Activated CD4-positive, alpha-beta T cell treated with anti-CD3 and anti-CD28 coated beads for 1 hour (primary cell): ENCODE results near the gene MPRIP.
A peak's percentile ranks its signal among the peaks of the same experiment; 100 is the strongest.

ENCODE experiments used
- DNase-seq: peaks from one replicate; pipeline ENCODE4 v3.0.0-alpha.2; 2020

MPRIP gene

DNA sequence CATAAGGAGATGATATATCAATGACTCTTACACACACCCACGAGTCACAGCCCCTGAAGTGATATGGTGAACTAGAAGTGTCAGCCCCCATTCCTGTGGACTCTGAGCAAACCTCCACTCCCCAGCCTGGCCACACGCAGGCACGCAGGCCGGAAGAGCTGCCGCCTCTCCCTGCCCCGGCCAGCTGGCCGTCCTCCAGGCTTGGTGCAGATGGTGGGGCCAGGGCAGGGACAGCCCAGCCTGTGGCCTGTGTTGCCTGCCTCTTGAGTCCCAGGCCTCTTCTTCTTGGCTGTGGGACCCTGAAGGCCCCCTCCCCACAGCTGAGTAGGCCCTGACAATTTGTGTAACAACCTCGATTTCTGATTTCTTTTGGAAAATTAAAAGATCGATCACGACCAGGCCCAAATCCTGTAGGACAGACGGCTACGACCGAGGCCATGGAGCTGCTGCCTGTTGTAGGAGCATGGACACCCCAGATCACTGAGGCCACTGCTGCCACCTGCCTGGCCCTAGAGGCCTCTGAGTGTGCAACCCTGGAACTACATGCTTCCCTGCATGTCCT is 10.0 kb upstream of the MPRIP start:
- DNase-seq, result no peak

DNA sequence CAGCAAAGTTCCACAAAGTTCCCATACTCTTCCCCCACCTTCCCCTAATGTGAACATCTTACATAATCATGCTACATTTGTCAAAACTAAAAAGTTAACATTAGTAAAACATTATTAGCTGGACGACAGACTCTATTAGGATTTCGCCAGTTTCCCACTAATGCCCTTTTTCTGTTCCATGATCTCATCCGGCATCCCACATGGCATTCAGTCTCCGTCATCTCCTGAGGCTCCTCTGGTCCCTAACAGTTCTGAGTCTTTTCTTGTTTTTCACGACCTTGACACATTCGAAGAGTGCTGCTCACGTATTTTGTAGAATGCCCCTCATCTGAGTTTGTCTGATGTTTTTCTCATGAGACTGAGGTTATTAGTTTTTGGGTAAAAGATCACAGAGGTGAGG is 8.8 kb upstream of the MPRIP start:
- no peak for DNase-seq

DNA sequence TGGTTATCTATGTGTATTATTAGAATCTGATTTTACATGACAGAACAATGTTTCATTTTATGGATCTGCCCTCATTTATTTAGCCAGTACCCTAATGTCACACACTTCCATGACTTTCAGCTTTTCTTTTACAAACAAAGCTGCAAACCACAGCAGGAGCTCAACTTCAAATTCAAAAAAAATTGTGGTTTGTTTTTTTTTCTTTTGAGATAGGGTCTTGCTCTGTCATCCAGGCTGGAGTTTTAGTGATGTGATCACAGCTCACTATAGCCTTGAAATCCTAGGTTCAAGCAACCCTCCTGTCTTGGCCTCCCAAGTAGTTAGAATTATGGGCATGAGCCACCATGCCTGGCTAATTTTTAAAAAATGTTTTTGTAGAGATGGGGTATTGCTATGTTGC is 8.2 kb upstream of the MPRIP start:
- DNase-seq, result no peak

DNA sequence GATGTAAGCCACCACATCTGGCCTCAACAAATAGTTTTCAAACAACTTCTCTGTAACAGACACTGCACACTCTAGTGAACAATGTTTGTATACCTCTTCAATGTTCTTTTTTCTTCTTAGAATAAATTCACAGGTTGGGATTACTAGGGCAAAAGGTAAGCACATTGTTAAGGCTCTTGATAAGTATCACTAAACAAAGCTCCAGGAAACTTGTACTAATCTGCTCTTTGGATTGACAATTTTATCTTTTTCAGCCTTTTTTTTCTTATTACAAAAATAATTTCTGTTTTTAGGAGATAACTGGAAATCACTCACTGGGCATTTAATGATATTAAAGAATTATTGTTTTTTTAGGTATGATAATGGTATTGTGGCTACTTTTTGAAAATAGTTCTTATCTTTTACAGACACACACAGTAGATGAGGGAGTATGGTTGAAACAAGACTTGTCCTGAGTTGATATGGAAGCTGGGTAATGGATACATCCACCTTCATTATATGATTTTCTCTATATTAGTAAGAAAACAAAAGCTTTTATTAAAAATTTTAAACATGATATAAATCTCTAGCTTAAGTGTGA is 7.7 kb upstream of the MPRIP start:
- no peak for DNase-seq

DNA sequence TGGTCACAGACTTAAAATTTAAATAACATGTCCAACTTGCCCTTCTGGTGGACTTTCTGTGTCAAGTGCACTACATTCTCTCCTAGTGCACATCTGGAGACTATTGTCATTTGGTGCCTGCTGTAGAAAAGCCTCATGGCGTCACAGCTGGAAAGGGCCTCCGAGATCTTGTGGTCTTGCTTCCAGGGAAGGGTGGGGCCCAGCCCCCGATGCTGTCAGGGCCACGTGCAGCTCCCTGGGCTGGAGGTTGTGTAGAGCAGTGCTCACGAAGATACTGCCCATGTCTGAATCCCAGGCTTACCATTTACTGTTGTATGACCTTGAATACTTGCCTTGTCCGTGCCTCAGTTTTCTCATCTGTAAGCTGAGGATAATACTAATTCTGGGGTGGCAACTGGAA is 6.8 kb upstream of the MPRIP start:
- no peak for DNase-seq

DNA sequence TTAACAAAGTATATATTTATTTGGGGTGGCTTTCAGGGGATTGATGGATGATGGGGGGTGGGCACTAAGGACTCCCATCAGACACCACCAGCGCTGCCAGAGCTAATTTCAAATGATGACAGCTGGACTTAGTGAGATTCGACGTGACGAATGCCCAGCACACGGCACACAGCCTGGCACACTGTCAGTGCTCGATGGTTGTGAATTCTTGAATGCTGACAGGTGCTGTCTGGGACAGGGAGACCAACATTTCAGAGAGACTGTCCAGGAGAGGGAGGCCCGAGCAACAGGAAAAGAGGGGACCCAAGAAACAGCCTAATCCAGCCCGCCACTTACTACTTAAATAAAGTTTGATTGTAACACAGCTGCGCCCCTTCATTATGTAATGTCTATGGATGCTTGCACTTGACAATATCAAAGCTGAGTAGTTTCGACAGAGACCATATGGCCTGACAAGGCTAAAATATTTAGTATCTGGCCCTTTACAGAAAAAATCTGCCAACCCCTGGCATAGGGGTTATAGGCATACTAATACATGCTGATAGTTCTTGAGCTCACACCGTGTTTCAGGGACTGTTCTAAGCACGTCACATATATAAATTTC is 6.2 kb upstream of the MPRIP start:
- no peak for DNase-seq

DNA sequence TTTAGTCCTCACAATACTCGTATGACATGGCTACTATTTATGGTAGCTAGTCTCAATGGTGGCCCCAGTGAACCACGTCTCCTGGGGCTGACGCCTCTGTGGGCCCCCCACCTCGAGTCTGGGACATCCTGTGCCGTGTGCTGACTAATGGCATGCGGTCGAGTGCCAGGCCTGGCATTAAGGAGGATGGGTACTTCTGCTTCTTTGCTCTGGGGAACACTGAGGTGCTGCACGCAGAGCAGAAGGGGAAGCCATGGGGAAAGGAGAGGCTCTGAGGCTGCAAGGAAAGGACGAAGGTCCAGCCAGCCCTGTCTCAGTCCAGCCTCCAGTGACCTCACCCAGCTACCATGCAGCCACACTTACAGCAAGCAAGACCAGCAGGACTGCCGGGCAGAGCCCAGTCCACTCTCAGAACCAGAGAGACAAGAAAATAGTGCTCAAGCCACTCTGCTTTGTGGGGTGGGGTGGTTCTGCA is 5.7 kb upstream of the MPRIP start:
- DNase-seq, result no peak

DNA sequence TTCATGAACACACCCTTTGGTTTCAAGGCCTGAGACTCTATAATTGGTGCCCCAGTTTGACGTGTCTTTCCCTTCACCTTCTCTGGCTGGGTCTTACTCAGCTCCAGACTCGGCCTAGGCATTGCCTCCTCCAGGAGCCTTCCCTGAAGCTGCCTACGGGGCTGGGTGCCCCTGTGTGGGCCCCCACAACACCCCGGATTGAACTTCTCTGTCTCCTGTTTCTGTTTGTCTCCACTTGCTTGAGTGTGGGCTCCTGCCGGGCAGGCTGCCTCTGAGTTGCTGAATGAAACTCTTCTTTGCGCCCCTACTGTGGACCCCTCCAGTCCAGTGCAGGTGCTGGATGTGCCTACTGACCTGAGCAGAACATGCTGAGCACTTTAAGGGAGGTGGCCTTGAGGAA is 2.3 kb upstream of the MPRIP start:
- no peak for DNase-seq

DNA sequence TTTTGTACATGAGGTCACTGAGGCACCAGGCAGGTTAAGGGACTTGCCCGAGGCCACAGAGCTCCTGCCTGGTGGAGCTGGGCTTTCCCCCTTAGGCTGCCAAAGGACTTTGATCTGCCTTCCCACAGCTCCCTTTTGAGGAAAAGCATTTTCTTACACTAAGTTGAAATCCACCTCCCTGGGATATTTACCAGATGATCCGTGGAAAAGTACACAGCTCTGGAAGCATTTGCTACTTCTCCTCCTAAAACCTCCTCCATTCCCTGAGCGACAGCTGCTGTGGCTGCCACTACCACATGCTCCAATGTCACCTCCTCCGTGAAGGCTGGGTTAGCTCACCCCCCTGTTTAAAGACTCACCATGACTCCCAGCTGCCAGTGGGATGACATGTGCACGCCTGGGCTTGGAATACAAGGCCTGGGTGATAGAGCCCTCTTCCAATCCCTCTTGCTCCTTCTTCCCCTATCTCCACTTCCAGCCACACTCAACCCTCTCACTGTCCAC is 1.2 kb upstream of the MPRIP start:
- no peak for DNase-seq

DNA sequence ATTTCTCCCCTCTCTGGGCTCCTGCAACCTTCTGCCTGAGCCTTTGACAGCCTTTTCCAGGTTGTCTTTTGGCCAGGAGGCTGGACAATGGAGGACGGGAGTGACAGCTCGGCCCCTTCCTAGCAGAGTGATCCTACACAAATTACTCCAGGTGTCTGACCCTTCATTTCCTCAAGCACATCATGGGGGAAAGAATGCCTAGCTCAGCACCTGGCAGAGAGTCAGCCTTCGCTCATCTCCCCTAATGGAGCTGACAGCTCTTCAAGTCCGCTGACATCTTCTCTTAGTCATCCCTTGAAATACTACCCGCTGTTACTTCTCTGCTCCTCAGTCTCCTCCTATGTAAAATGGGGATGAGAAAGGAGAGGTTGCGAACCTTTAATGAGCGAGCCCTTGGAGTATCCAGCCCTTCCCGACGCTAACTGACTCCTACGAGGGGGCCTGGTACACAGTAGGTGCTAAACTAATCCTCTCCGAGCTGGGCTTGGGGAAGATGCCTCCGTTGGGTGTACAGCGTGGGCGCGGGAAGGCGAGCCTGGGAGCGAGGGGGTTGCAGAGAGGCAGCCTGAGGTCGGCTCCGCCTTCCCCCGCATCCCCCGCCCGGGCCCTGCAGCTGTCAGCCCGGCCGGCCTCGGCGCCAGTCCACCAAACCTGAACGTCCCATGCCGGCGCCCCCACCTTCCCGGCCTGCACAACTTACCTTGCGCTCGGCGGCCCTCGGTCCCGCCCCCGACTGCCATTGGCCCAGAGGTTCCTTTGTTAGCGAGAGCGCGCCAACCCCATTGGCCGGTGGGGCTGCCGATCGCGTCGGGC is 480 bp upstream of the MPRIP start:
- DNase-seq, result peak; percentile 94

DNA sequence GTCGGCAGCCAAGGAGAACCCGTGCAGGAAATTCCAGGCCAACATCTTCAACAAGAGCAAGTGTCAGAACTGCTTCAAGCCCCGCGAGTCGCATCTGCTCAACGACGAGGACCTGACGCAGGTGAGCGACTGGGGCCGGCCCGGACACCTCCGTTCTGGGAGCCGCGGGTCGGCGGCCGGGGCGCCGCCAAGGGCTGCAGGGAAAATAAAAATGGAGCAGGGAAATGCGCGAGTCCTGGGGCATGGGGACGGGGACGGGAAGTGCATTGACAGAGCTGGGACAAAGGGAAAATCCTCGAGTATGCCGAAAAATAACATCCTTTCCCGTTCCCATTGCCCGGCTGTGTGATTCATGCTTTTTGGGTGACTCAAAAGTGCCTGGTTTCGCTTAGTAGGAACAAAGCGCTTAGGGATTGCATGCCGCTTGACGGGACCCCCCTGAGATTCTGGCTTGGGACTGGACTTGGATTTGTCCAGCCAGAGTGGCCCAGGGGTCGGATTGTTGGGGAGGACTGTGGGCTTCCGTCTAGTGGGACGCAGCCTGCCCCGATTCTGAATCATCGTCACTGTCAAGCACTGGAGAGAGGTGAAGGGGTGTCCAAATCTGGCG is 699 bp downstream of the MPRIP start:
- DNase-seq, result no peak

DNA sequence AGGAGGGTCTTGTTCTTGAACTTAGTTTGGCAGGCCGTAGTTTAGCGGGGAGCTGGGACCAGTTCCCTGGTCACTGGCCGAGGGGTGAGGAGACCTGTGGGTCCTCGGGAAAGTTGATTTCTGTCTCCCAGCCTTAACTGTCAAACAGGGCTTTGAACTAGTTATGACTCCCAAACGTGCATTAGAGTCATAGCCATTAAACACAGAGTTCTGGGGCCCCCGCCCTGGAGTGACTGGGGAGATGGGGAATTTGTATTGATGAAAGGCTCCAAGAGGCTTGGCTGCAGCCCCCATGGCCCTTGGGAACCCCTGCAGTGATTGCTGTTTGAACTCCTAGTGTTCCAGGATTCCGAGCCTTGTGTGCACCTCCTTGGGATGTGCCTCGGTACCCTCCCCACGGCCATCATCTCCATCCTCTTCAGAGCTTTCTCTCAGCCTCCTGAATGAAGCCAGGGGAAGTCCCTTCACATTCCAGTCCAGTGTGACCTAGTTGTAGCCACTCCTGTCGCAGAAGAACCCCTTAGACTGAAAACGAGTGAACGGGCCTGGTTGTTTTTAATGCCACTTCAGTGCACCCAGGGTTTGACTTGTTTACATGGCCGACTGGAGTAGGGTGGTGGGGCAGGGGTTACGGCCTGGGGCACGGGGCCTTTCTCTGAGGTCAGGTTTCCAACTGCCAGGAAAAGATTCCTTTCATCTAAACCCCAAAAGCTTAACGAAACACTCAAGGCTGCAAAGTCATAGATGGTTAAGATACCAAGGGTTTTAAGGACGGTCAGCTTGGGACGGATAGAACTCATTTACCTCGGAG is 1.4 kb downstream of the MPRIP start:
- no peak for DNase-seq

DNA sequence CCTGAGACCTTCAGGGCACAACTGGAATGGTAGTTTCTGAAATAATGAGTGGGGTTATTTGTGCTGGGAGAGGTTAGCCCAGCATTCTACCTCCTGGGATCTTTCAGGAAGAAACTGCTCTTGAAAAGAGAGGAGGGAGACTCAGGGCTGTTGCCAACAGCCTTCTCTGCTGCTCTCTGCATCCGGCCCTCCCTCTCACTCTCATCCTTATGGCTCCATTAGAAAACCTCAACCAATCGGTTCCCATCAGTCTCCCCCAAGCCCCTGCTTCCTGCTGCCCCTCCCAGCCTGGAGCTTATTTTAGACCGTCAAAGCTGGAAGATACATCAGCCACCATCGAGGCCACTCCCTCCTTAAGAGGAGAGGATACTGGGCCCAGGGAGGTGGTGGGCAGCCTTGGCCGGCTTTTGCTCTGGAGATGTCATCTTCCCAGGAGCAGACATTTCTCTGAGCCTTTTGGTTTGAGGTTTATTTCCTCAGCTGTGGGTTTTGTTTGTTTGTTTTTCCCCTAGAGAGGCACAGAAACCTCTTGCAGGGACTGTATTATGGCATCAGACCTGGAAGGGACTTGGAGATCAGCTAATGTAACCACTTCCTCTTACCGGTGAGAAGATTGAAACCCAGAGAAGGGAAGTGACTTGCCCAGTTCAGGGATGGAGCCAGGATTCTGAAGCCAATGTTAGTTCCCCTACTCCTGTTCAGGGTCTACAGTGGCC is 2.7 kb downstream of the MPRIP start:
- no peak for DNase-seq

DNA sequence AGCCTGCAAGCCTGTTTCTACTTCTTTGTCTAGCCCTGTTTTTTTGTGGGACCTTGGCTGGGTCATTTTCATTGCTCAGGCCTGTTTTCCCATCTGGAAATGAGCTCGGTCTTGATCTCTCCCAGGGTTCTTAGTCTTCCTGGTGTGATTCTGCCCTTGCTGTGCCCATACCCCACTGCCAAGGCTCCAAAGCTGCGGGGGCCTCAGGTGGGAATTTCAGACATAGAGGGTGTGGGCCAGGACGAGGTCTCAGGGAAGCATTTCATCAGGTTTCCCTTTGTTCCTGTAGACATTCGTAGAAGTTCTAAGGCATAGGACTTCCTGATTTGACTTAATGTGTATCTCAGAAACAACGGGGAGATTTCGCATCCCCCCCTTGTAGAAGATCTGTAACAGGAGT is 5.8 kb downstream of the MPRIP start:
- no peak for DNase-seq

DNA sequence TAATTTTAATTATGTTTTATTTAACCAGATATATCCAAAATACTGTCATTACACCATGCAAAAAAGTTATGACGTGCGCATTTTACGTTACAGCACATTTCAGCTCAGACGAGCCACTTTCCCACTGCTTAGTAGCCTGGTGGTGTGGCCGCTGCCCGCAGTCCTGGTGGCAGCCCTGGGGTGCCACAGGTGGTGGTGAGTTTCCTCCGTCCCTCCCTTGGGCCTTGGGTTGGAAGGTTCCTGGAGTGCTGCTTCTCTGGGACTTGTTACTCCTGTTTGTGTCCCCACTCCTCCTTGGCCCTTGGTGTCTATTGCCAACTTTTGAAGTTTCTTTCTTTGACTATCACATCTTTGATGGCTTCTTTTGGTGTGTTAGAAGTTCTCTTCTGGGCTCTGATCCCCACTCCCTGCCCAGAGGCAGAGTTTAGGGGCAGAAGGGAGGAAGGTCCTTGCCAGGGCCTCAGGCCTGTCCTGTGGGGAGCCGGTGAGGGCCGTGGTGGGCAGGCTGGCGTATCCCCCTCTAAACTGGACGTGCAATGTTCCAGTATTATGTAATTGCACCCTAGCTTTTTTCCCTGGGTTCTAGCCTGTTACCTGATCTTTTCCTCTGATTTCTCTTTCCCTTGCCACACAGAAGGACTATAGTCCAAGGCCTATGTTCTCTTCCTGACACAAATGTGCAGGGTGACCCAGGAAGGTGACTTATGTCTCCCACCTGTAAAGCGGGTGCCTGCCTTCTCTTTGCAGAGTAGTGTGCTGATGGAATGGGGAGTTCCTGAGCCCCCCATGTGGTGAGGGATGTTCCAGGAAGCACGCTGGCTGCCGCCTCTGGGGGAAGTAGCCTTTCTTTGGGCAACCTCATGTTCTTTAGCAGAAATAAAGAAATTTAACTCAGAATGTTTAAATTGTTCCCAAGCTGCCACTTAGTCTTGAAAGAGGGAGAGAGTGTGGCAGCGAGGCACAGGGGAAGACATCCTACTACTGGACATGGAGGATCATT is 8.4 kb downstream of the MPRIP start:
- no peak for DNase-seq

DNA sequence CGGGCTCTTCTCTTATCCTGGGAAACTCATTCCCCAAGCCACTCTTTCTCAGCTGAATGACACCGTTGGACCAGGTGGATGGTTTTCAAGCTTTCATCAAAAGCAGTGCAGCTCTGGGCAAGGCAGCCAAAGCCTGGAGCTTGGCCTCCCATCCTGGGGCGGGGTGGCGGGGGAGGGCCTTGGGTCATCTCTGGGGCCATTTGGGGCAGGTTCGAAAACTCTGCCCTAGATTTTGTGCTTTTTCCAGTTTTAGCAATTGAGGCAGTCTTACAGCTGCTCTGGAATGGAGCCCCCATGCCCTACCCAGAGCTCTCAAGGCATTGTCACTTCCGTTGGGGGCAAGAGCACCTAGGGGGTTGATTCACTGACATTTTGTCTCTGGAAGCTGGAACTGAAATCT is 9.1 kb downstream of the MPRIP start:
- no peak for DNase-seq

DNA sequence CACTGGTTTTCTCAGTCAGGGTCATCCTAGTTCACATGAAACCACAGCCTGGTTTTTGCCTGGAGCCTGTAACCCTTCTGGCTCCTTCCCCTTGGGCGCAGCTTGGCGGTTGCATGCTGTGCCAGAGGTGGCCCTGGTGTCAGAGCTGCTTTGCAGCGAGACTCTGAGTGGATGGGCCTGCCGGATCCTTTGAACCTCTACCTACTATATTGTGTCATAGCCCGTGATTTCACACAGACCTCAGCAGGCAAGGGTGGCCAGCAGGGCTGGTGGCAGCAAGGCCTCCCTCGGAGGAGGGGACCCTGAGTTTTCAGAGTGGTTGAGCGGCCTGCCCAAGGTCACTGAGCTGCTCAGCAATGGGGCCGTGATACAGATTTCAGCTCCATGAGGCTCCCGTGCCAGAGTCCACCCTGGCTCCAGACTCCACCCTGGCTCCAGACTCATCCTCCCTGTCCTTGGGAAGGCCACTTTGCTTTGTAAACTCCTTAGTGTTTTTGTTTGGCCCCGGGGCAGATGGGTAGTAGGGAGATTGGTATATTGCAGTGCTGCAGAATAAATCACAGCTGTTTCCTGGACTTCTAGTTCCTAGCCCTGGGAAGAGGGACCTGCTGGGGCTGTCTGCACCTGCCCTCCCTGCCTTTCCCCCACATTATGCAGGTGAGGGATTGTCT is 9.7 kb downstream of the MPRIP start:
- no peak for DNase-seq

DNA sequence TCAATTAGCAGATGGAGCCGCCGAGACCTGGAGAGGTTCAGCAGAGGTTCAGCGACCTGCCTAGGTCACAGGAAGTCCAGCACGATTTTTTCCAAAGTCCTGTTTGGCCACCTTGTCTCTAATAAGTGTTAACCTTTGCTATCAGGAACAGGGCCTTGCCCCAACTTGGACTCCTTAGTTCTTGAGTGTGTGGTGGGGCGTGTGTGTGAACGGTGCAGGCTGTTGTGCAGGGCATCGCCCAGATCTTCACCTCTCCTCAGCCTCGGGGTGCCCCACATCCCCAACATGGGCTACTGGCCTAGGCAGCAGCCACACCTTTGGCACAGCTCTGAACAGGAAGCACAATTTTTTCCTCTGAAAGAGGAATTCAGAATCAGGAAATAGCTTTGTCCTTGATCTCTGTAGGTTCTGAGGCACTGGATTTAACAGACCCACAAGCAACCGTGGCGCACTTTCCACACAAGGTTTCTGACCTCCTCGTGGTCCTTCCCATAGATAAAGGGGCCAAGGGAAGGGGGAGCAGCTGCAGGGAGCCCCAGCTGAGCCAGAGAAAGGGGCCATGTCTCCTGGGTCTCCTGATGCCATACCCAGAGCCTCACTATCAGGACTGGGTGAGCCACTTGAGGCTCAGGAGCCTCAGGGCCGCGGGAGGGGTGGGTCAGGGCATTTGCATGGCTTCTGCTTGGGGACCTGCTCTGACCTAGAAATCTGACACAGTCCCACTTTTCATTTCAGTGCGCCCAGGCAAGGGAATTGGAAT is 10.4 kb downstream of the MPRIP start:
- DNase-seq, result no peak
